ENCODE measurements around the gene DUSP7.

GRCh38 chr3:52023860-52024764 is 32.3 kb downstream of the DUSP7 start:
- TF ChIP-seq POLR2A (IDR thresholded peaks at IDR 0.05) (no peak), CTCF (IDR thresholded peaks at IDR 0.05) (no peak), POLR2AphosphoS5 (IDR thresholded peaks at IDR 0.05) (no peak), EP300 (IDR thresholded peaks at IDR 0.05) (no peak)
